GM12875 (cell line): ENCODE data around the gene INAVA.
"Not testable (repeated sequence)": the region's sequence is repeated elsewhere in the genome, so short reads cannot be mapped to it uniquely, and the experiment has no call there.

Experiments
- H3K4me3 ChIP-seq: one replicate; pipeline ENCODE4 v1.5.1; 2011; ENCODE audit warnings: low read depth, low read length, control low read depth
- CTCF ChIP-seq: IDR thresholded peaks from 2 replicates; pipeline ENCODE4 v1.5.1; 2011; ENCODE audit warnings: low read depth, mild to moderate bottlenecking, control low read depth, inconsistent platforms, low read length, moderate library complexity, borderline replicate concordance; ENCODE audit not compliant: insufficient read depth

The INAVA gene

GRCh38 chr1:200962631-200963030 is 67.9 kb downstream of the INAVA start:
- no peak overlapping the region for H3K4me3 ChIP-seq
- no peak for TF ChIP-seq CTCF

- H3K4me3 ChIP-seq: no peak overlapping the region
- no peak for TF ChIP-seq CTCF
Measured at GRCh38 chr1:200963076-200963475, 68.4 kb downstream of the INAVA start.

- not testable (repeated sequence) for H3K4me3 ChIP-seq
Measured at GRCh38 chr1:200963888-200964287, 69.2 kb downstream of the INAVA start.
